Activated CD8-positive, alpha-beta T cell treated with anti-CD3 and anti-CD28 coated beads, Interleukin-2, amount 10 ng/mL, durations not matched to agents 7 days and 5 days (primary cell): ENCODE measurements around the gene FBLN2. TPM values are rescaled to one million over a fixed set of nuclear protein-coding genes. Genes with fewer than 3 reads are reported as not detected.

Source experiments
- ATAC-seq: fragments of 150-1000 bp; cut with Tn5 transposase; one replicate; pipeline ENCODE4 v1.10.0; 2021; ENCODE audit warnings: moderate library complexity
- CTCF ChIA-PET: fragments of 350-600 bp; sonication (Branson Sonifier 250); formaldehyde crosslinking; loops from one replicate; lab custom pipeline; 2021; ENCODE audit warnings: antibody characterized with exemption; lab: Charles Lee
- POLR2A ChIA-PET: fragments of 350-600 bp; sonication (Branson Sonifier 250); formaldehyde crosslinking; loops from one replicate; lab custom pipeline; 2021; ENCODE audit warnings: antibody characterized with exemption; lab: Charles Lee
- DNase-seq: peaks from one replicate; pipeline ENCODE4 v3.0.0-alpha.2; 2020
- H3K27ac Mint-ChIP-seq: one replicate; pipeline ENCODE4 v1.8.0; 2021; ENCODE audit warnings: mild to moderate bottlenecking, mixed read lengths
- H3K27me3 Mint-ChIP-seq: one replicate; pipeline ENCODE4 v1.8.0; 2021; ENCODE audit warnings: low read depth, mixed read lengths
- H3K36me3 Mint-ChIP-seq: one replicate; pipeline ENCODE4 v1.8.0; 2021; ENCODE audit warnings: low read depth, mixed read lengths
- H3K4me1 Mint-ChIP-seq: one replicate; pipeline ENCODE4 v1.8.0; 2021; ENCODE audit warnings: low read depth, mixed read lengths
- H3K4me3 Mint-ChIP-seq: one replicate; pipeline ENCODE4 v1.8.0; 2021; ENCODE audit warnings: mild to moderate bottlenecking, mixed read lengths
- H3K9me3 Mint-ChIP-seq: one replicate; pipeline ENCODE4 v1.8.0; 2022; ENCODE audit warnings: mixed read lengths; ENCODE audit not compliant: insufficient read depth
- total RNA-seq, 2 experiments: library from RNA; stranded (reverse); gene quantifications; one replicate each; pipeline ENCODE4 v1.2.3, GENCODE V29; 2021

The FBLN2 gene
- total RNA-seq, 2 experiments from 2014 or later, result 1.8 to 2.6 TPM

DNA sequence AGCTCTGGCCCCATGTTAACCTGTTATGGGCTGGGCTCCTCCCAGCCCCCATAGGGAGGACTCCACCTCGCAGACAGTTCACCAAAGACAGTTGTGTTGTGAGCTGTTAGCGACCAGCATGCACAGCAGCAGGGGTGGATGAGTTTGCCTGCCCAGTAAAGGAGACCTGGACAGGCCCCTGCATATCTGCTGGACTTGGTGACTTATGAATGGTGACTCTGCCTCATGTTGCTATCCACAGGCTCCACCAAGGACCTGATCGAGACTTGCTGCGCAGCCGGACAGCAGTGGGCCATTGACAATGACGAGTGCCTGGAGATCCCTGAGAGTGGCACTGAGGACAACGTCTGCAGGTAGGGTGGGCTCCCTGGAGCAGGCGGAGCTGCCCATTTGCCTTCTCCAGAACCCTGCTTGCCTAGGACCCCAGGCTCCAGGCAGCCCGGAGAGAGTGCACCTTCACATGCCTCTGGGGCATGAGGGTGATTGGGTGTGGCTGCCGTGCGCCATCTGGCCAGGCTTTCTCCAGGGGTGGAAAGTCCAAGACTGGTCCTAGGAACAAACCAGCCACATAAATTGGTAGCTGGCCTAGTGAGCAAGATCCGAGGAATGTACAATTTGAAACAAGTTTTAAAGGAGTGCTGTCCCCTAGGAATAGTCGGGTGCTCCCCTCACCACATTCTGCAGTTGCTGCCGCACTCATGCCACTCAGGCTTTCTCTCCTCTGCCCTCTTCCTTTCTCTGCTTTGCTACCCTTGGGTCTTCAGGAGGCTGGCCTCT lies 59.1 kb downstream of the FBLN2 start:
- CTCF ChIA-PET, result interaction anchor here (1.0 kb wide), 1 partner anchor 112 kb away, joined by 3 read pairs; no protein-coding TSS in a partner anchor
- DNase-seq (no peak), ATAC-seq (no peak)
- H3K4me1 Mint-ChIP-seq, result no peaks in the 10 kb centered on the region
- no peaks in the 10 kb centered on the region for H3K36me3 Mint-ChIP-seq
- H3K27me3 Mint-ChIP-seq, result peaks cover 3% of the 10 kb centered on the region
- H3K27ac Mint-ChIP-seq, result no peak overlapping the region
- POLR2A ChIA-PET, result no interaction called here
- no peaks in the 10 kb centered on the region for H3K9me3 Mint-ChIP-seq
- no peak overlapping the region for H3K4me3 Mint-ChIP-seq

DNA sequence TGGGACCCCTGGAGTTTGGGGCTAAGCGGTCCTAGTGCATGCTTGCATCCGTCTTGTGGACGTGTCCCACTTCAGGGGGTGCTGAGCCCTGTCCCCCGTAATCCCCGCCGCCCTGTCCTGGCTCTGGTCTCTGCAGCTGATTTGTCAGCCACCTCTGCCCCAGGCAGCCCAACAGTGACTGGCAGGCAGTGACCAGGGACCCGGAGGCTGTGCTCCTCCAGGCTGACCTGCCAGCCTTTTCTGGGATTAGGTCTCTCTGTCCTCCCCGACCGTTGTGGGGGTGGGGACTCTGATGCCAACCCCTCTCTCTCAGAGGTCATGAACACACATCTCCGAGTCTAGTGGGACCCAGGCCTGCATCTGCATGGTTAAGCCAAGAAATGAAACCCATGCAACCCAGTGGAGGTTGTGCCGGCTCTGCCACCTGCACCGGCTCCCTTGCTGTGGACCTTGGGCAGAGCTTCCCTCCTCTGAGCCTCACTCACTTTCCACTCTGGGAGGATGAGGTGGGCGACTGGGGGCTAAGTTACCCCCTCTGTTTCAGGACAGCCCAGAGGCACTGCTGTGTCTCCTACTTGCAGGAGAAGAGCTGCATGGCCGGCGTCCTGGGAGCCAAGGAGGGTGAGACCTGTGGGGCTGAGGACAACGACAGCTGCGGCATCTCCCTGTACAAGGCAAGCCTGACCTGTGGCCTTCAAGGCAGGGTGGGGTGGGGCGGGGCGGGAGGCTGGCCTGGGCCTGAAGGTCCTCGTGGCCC lies 60.2 kb downstream of the FBLN2 start:
- ChIA-PET CTCF (no interaction called here), POLR2A (no interaction called here)
- no peaks in the 10 kb centered on the region for H3K9me3 Mint-ChIP-seq
- DNase-seq (no peak), ATAC-seq (no peak)
- H3K4me1 Mint-ChIP-seq, result no peaks in the 10 kb centered on the region
- H3K27me3 Mint-ChIP-seq, result peaks cover 3% of the 10 kb centered on the region
- H3K36me3 Mint-ChIP-seq, result no peaks in the 10 kb centered on the region
- no peak overlapping the region for H3K27ac Mint-ChIP-seq
- no peak overlapping the region for H3K4me3 Mint-ChIP-seq

GRCh38 chr3:13610006-13610570 lies 61.2 kb downstream of the FBLN2 start:
- H3K27ac Mint-ChIP-seq, result no peak overlapping the region
- H3K9me3 Mint-ChIP-seq, result no peaks in the 10 kb centered on the region
- ChIA-PET POLR2A (interaction anchor here (1.1 kb wide), 1 partner anchor 10 kb away, joined by 3 read pairs; no protein-coding TSS in a partner anchor), CTCF (no interaction called here)
- DNase-seq, result no peak
- H3K36me3 Mint-ChIP-seq, result no peaks in the 10 kb centered on the region
- peaks cover 3% of the 10 kb centered on the region for H3K27me3 Mint-ChIP-seq
- no peaks in the 10 kb centered on the region for H3K4me1 Mint-ChIP-seq
- no peak for ATAC-seq
- H3K4me3 Mint-ChIP-seq, result no peak overlapping the region

- no peak overlapping the region for H3K4me3 Mint-ChIP-seq
- peaks cover 3% of the 10 kb centered on the region for H3K27me3 Mint-ChIP-seq
- DNase-seq, result no peak
- ATAC-seq, result no peak
- no peak overlapping the region for H3K27ac Mint-ChIP-seq
- no peaks in the 10 kb centered on the region for H3K4me1 Mint-ChIP-seq
- no peaks in the 10 kb centered on the region for H3K36me3 Mint-ChIP-seq
- no peaks in the 10 kb centered on the region for H3K9me3 Mint-ChIP-seq
- ChIA-PET POLR2A (no interaction called here), CTCF (no interaction called here)
Observed at GRCh38 chr3:13611221-13611620, 62.3 kb downstream of the FBLN2 start.

DNA sequence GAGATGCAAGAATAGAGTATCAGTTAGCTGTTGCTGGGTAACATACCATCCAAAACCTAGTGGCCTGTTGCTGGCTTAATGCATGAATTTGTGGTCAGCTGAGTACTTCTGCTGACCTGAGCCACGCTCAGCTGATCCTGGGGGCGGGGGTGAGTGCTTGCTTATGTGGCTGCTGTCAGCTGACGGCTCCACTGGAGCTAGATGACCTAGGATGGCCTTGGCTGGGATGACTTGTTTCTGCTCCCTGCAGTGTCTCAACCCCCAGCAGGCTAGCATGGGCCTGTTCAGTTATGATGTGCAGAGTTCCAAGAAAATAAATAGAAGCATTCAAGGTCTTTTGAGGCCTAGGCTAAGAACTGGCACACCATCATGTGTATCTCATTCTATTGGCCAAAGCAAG lies 63.9 kb downstream of the FBLN2 start:
- H3K4me1 Mint-ChIP-seq, result no peaks in the 10 kb centered on the region
- no peak overlapping the region for H3K27ac Mint-ChIP-seq
- no peaks in the 10 kb centered on the region for H3K36me3 Mint-ChIP-seq
- no peak for ATAC-seq
- DNase-seq, result no peak
- no peak overlapping the region for H3K4me3 Mint-ChIP-seq
- peaks cover 3% of the 10 kb centered on the region for H3K27me3 Mint-ChIP-seq
- ChIA-PET POLR2A (interaction anchor here (0.5 kb wide), 1 partner anchor 259 kb away, joined by 3 read pairs; no protein-coding TSS in a partner anchor), CTCF (interaction anchor here (0.6 kb wide), 1 partner anchor 53 kb away, joined by 3 read pairs; no protein-coding TSS in a partner anchor)
- H3K9me3 Mint-ChIP-seq, result no peaks in the 10 kb centered on the region

DNA sequence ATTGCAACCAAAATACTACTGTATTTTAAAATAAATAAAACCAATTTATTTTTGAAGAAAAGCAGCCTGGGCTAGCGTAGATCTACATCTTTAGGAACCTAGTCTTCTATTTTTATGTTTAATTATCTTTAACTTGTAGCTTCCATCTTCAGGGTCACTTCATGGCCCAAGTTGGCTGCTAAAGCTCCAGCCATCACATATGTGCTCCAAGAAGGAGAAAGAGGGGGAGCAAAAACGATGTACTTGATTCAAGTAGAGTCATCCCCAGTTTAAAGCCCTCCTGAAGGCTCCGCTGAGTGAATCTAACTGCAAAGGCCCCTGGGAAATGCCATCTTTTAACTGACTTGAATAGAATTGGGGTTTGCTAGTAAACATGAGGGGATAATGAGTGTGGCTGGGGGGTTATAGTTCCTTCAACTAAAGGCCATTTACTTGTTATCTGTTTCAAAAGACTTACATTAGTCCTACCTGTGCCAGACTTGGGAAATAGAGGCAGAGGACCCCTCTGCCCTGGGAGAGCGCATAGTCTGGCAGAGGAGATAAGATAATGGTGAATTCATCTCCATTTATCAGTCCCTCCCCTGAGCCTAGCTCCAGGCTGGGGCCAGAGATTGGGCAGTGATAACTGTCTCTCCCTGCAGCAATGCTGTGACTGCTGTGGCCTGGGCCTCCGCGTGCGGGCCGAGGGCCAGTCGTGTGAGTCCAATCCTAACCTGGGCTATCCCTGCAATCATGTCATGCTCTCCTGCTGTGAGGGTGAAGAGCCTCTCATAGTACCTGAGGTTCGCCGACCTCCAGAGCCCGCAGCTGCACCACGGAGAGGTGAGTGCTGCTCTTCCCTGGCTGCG lies 64.6 kb downstream of the FBLN2 start:
- POLR2A ChIA-PET, result interaction anchor here (0.5 kb wide), 1 partner anchor 258 kb away, joined by 3 read pairs; no protein-coding TSS in a partner anchor
- no peaks in the 10 kb centered on the region for H3K36me3 Mint-ChIP-seq
- no peak overlapping the region for H3K27ac Mint-ChIP-seq
- no peaks in the 10 kb centered on the region for H3K9me3 Mint-ChIP-seq
- H3K4me1 Mint-ChIP-seq, result no peaks in the 10 kb centered on the region
- peaks cover 3% of the 10 kb centered on the region for H3K27me3 Mint-ChIP-seq
- CTCF ChIA-PET, result interaction anchor here (0.6 kb wide), 1 partner anchor 54 kb away, joined by 3 read pairs; no protein-coding TSS in a partner anchor
- ATAC-seq (no peak), DNase-seq (no peak)
- H3K4me3 Mint-ChIP-seq, result no peak overlapping the region

GRCh38 chr3:13614607-13615006 lies 65.7 kb downstream of the FBLN2 start:
- H3K36me3 Mint-ChIP-seq, result no peaks in the 10 kb centered on the region
- H3K27me3 Mint-ChIP-seq, result peaks cover 3% of the 10 kb centered on the region
- no peak overlapping the region for H3K27ac Mint-ChIP-seq
- CTCF ChIA-PET, result no interaction called here
- no peak for ATAC-seq
- POLR2A ChIA-PET, result no interaction called here
- no peak overlapping the region for H3K4me3 Mint-ChIP-seq
- H3K4me1 Mint-ChIP-seq, result no peaks in the 10 kb centered on the region
- H3K9me3 Mint-ChIP-seq, result no peaks in the 10 kb centered on the region
- no peak for DNase-seq

GRCh38 chr3:13615019-13615528 lies 66.1 kb downstream of the FBLN2 start:
- no peaks in the 10 kb centered on the region for H3K36me3 Mint-ChIP-seq
- H3K4me3 Mint-ChIP-seq, result no peak overlapping the region
- H3K27ac Mint-ChIP-seq, result no peak overlapping the region
- DNase-seq, result no peak
- ATAC-seq, result no peak
- H3K9me3 Mint-ChIP-seq, result no peaks in the 10 kb centered on the region
- peaks cover 3% of the 10 kb centered on the region for H3K27me3 Mint-ChIP-seq
- ChIA-PET POLR2A (no interaction called here), CTCF (no interaction called here)
- H3K4me1 Mint-ChIP-seq, result no peaks in the 10 kb centered on the region

DNA sequence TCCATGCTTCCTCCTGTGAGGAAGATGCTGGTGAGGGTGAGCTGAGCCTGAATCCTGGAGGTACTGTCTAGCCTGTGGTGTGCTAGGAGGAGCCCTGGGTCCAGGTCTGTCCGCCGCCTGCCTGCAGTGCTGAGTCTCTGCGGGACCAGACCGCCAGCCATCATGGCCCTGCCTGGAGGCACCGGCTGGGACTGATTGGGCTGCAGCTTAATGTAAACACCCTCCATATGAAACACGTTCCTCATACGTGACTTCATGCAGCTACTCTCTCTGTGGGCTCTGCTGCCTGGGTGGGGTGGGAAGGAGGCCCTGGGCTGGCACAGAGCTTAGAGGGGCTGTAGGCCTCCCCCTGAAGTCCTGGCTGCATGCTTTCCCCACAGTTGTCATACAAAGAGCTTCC lies 67.4 kb downstream of the FBLN2 start:
- DNase-seq (no peak), ATAC-seq (no peak)
- no peaks in the 10 kb centered on the region for H3K9me3 Mint-ChIP-seq
- ChIA-PET POLR2A (no interaction called here), CTCF (no interaction called here)
- H3K4me1 Mint-ChIP-seq, result peaks cover under 1% of the 10 kb centered on the region
- no peaks in the 10 kb centered on the region for H3K36me3 Mint-ChIP-seq
- H3K4me3 Mint-ChIP-seq, result no peak overlapping the region
- H3K27me3 Mint-ChIP-seq, result peaks cover 3% of the 10 kb centered on the region
- H3K27ac Mint-ChIP-seq, result no peak overlapping the region

- no peaks in the 10 kb centered on the region for H3K27me3 Mint-ChIP-seq
- ATAC-seq, result no peak
- ChIA-PET CTCF (no interaction called here), POLR2A (no interaction called here)
- H3K9me3 Mint-ChIP-seq, result no peaks in the 10 kb centered on the region
- H3K4me3 Mint-ChIP-seq, result no peak overlapping the region
- H3K4me1 Mint-ChIP-seq, result peaks cover 7% of the 10 kb centered on the region
- H3K36me3 Mint-ChIP-seq, result no peaks in the 10 kb centered on the region
- no peak overlapping the region for H3K27ac Mint-ChIP-seq
- no peak for DNase-seq
Observed at GRCh38 chr3:13617097-13617738, 68.3 kb downstream of the FBLN2 start.

GRCh38 chr3:13617981-13618380 lies 69.1 kb downstream of the FBLN2 start:
- peaks cover 7% of the 10 kb centered on the region for H3K4me1 Mint-ChIP-seq
- H3K27ac Mint-ChIP-seq, result no peak overlapping the region
- POLR2A ChIA-PET, result no interaction called here
- DNase-seq (no peak), ATAC-seq (no peak)
- H3K4me3 Mint-ChIP-seq, result no peak overlapping the region
- no peaks in the 10 kb centered on the region for H3K27me3 Mint-ChIP-seq
- CTCF ChIA-PET, result no interaction called here
- no peaks in the 10 kb centered on the region for H3K9me3 Mint-ChIP-seq
- H3K36me3 Mint-ChIP-seq, result no peaks in the 10 kb centered on the region
